Left ventricle myocardium inferior (tissue), 1 donor: ENCODE results near the gene MCOLN1. TPM values are rescaled to one million over a fixed set of nuclear protein-coding genes. Genes with fewer than 3 reads are reported as not detected.
A peak's percentile ranks its signal among the peaks of the same experiment; 100 is the strongest.

ENCODE experiments used
- DNase-seq: peaks from one replicate; pipeline ENCODE4 v3.0.0-alpha.2; 2020
- H3K27ac ChIP-seq: fragments of 200-600 bp; replicated peaks from 2 replicates; pipeline ENCODE4 v1.8.0; 2021
- H3K27me3 ChIP-seq: fragments of 200-600 bp; 2 replicates; pipeline ENCODE4 v1.8.0; 2021; ENCODE audit warnings: low read depth
- H3K36me3 ChIP-seq: fragments of 200-600 bp; 2 replicates; pipeline ENCODE4 v1.8.0; 2021
- H3K4me1 ChIP-seq: fragments of 200-600 bp; 2 replicates; pipeline ENCODE4 v1.8.0; 2021
- H3K4me3 ChIP-seq: fragments of 200-600 bp; 2 replicates; pipeline ENCODE4 v1.8.0; 2021; ENCODE audit warnings: mild to moderate bottlenecking, moderate library complexity
- H3K9me3 ChIP-seq: fragments of 200-600 bp; replicated peaks from 2 replicates; pipeline ENCODE4 v1.8.0; 2021
- CTCF ChIP-seq: fragments of 200-600 bp; IDR thresholded peaks from 2 replicates; pipeline ENCODE4 v1.8.0; 2021; ENCODE audit warnings: antibody characterized with exemption, mild to moderate bottlenecking, borderline replicate concordance
- intact Hi-C: fragments of 100-400 bp; cut with micrococcal nuclease; formaldehyde crosslinking; loops from one replicate; pipeline ENCODE4 v1.11.0; 2022
- total RNA-seq: library from RNA; stranded (reverse); fragmentation: NEBNext Ultra II Directional; extraction: Animal tissue kit (Norgen Biotek cat#: 25700); gene quantifications from one replicate; pipeline ENCODE4 v1.2.1, GENCODE V29; 2021
- donor health status: DM: no; HTN: yes; CAD: no; lungs with severe emphysema.

Gene MCOLN1
- total RNA-seq, 1 donor from 2014 or later, result 16.8 TPM

DNA sequence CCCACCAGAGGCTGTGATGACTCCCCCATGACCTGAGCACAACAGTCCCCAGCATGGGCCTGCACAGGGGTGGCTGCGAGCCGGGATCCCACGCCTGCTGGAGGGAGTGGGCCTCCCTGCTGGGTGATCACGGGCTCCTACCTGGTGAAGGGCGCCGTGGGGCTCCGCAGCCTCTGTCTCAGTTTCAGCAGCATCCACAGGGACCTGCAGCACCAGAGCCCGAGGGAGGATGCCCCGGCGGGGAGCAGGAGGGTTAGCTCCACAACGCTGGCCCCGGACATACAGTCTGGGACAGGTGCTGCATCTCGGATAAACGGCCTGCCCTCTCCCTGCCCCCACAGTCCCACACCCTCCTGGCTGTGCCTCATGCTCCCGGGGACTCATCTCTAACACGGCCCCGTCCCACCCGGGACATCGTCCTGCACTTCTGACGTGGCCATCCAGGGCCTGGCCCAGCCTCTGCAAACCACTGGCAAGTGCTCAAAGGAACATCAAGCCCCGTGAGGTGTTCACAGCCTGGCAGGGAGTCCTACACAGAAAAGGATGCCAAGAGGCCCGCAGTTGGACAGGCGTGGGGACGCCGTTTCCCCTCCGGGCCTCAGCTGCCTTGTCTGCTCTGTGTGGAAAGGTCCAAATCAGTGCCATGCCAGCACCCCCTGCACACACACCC lies 44.1 kb upstream of the MCOLN1 start:
- H3K27ac ChIP-seq, result no peak overlapping the region
- no peaks in the 10 kb centered on the region for H3K9me3 ChIP-seq
- no peak for DNase-seq
- H3K4me1 ChIP-seq, result peaks cover 20% of the 10 kb centered on the region
- no peak for TF ChIP-seq CTCF
- H3K36me3 ChIP-seq, result peaks cover 9% of the 10 kb centered on the region
- H3K4me3 ChIP-seq, result no peak overlapping the region
- intact Hi-C loops, result no loop called here
- no peaks in the 10 kb centered on the region for H3K27me3 ChIP-seq

GRCh38 chr19:7478843-7479227 lies 43.6 kb upstream of the MCOLN1 start:
- no peaks in the 10 kb centered on the region for H3K27me3 ChIP-seq
- no peak for TF ChIP-seq CTCF
- no peak overlapping the region for H3K27ac ChIP-seq
- no peak for DNase-seq
- peaks cover 24% of the 10 kb centered on the region for H3K4me1 ChIP-seq
- no peaks in the 10 kb centered on the region for H3K9me3 ChIP-seq
- intact Hi-C loops, result no loop called here
- H3K36me3 ChIP-seq, result peaks cover 9% of the 10 kb centered on the region
- no peak overlapping the region for H3K4me3 ChIP-seq

DNA sequence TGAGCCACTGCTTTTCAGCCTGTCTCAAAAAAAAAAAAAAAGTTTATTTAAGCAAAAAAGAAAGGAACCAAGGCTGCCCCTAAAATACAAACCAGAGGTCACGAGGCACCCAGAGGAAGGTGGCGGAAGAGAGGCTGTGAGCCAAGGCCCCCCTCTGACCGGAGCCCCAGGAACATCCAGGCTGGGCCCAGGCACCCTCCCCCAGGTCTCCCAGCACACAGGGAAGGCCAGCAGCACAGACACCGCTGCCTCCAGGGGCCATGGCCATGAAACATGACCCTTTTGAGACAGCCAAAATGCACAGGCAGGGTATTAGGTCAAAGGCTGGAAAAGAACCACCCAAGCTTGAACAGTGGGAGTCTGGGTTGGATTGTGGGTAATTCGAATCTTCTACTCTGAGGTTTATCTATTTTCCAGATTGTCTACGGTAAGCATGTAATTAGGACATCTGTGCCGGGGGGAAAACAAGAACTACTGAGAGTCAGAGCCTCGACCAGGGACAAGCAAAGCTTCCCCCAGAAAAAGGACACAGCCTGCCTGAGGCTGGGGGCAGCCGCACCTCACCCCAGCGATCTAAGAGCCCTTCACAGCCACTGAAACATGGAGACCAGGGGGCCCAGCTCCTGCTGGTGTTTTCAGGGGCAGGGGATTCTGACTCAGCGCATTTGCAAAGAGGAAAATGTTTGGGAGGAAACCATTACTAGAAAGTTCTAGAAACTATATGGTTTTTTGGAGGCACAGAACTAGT lies 42.0 kb upstream of the MCOLN1 start:
- H3K27me3 ChIP-seq, result no peaks in the 10 kb centered on the region
- H3K4me3 ChIP-seq, result no peak overlapping the region
- intact Hi-C loops, result no loop called here
- peaks cover 9% of the 10 kb centered on the region for H3K36me3 ChIP-seq
- DNase-seq, result no peak
- no peak for TF ChIP-seq CTCF
- no peaks in the 10 kb centered on the region for H3K9me3 ChIP-seq
- peak overlapping the region; percentile 2 for H3K27ac ChIP-seq
- peaks cover 24% of the 10 kb centered on the region for H3K4me1 ChIP-seq

DNA sequence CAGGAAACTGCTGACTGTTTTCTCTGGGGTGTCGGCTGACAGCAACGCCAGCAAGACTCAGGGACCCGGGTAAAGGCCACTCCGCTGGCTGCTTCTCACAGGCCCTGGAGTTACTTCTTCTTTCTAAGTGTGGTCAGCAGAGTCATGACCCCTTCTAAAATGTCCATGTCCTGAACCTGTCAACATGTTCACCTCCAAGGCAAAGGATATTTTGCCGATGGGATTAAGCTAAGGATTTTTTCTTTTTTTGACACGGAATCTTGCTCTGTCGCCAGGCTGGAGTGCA lies 41.5 kb upstream of the MCOLN1 start:
- TF ChIP-seq CTCF, result no peak
- DNase-seq, result no peak
- Histone ChIP-seq H3K9me3 (no peaks in the 10 kb centered on the region), H3K4me3 (no peak overlapping the region), H3K4me1 (peaks cover 24% of the 10 kb centered on the region), H3K27me3 (no peaks in the 10 kb centered on the region), H3K27ac (no peak overlapping the region), H3K36me3 (peaks cover 9% of the 10 kb centered on the region)
- intact Hi-C loops, result no loop called here

DNA sequence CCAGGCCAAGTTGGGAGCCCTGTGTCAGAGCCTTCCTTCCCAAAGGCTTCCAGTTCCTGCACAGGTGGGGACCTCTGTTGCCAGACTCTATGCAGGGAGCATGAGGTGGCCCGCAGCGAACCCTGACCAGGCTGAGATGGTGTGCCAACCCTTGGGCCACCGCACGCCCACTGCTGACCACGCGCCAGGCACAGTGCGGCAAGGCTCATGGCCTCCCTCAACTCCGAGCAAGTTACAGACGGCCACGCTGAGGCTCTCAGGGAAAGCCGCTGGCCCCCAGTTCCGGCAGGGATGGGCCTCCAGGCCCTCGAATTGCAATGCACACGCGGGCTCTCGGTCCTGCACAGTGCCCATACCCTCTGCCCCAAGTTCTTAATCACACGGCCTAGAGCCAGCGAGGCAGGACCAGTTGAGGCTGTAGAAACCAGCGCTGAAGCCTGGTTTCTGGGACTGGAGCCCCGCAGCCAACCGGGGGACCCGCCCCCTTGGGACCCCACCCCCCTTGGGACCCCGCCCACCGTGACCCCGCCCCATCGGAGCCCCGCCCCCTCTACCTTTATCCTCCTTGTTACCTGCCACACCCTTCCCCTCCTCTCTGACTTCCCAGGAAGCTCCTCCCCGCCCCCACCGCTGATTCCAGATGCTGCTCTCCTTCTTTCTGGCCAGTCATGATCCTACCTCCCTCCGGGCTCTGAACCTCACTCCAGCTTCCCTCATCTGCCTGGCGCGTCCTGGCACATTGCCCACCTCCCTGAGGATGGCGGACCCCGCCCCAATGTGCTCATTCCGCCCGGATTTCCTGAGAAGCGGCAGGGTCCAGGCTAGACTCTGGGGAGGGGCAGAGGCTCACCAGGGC lies 39.6 kb upstream of the MCOLN1 start:
- intact Hi-C loops, result no loop called here
- Histone ChIP-seq H3K27ac (peak overlapping the region; percentile 33), H3K36me3 (peaks cover 9% of the 10 kb centered on the region), H3K4me3 (no peak overlapping the region), H3K4me1 (peaks cover 24% of the 10 kb centered on the region), H3K9me3 (no peaks in the 10 kb centered on the region), H3K27me3 (no peaks in the 10 kb centered on the region)
- DNase-seq, result peak; percentile 43
- TF ChIP-seq CTCF, result no peak
